ENCODE measurements around the gene ATXN7L1. TPM values are rescaled to one million over a fixed set of nuclear protein-coding genes. Genes with fewer than 3 reads are reported as not detected.

The ATXN7L1 gene
- total RNA-seq, 1 experiment from 2014 or later, result 24.3 TPM

- H3K4me2 ChIP-seq (ENCODE audit: insufficient read depth, insufficient read length, low read length), result no peak overlapping the region
- H3K79me2 ChIP-seq (ENCODE audit: insufficient read depth, low read length), result no peaks in the 10 kb centered on the region
- H2BK20ac ChIP-seq (ENCODE audit: low read depth, low read length, poor library complexity, severe bottlenecking), result no peak overlapping the region
- no peak overlapping the region for H3K4ac ChIP-seq (ENCODE audit: low read depth, low read length)
- H4K20me1 ChIP-seq (ENCODE audit: control insufficient read depth, insufficient read depth, insufficient read length), result peaks cover 2% of the 10 kb centered on the region
- H3K14ac ChIP-seq (ENCODE audit: insufficient read depth, low read length), result no peak overlapping the region
- H2AFZ ChIP-seq (ENCODE audit: low read length), result no peak overlapping the region
- no peak overlapping the region for H2AK5ac ChIP-seq (ENCODE audit: insufficient read length, low read length)
- H3K4me1 Mint-ChIP-seq, result peaks cover 29 to 30% of the 10 kb centered on the region in 2 experiments
- H3K79me1 ChIP-seq (ENCODE audit: insufficient read depth, low read depth, low read length, poor library complexity, severe bottlenecking), result no peaks in the 10 kb centered on the region
- H2BK120ac ChIP-seq (ENCODE audit: low read depth, low read length, poor library complexity, severe bottlenecking), result no peak overlapping the region
- H2BK5ac ChIP-seq (ENCODE audit: insufficient read length, low read length), result no peak overlapping the region
- no peak overlapping the region for H3K18ac ChIP-seq (ENCODE audit: insufficient read length, low read depth, low read length)
- no peak overlapping the region for H3K4me3 Mint-ChIP-seq
- H3K9me3 ChIP-seq (ENCODE audit: control insufficient read depth, low read depth, low read length), result no peaks in the 10 kb centered on the region
- H2BK15ac ChIP-seq (ENCODE audit: low read depth, low read length), result no peak overlapping the region
- no peak overlapping the region for H3T11ph ChIP-seq (ENCODE audit: low read length)
- no CpG with 5 or more reads among the region's 6 CpGs for WGBS (ENCODE audit: extremely low coverage, insufficient read length, low lambda C conversion rate)
- no peaks in the 10 kb centered on the region for H3K23me2 ChIP-seq (ENCODE audit: insufficient read length, low read depth, low read length, poor library complexity, severe bottlenecking)
- H4K91ac ChIP-seq (ENCODE audit: insufficient read length, low read depth, low read length), result no peak overlapping the region
- no peak overlapping the region for H2BK12ac ChIP-seq (ENCODE audit: insufficient read length, low read depth, low read length)
- peaks cover 0 to 5% (median 2%) of the 10 kb centered on the region in 3 experiments; a peak in 4 of 7 replicates for H3K36me3 Mint-ChIP-seq (ENCODE audit: insufficient read depth in 1 of 3, low read depth in 3 of 3)
- peak overlapping the region; percentile 8 to 53 (median 49); a peak in 4 of 7 replicates for H3K27ac Mint-ChIP-seq
- H3K27me3 Mint-ChIP-seq (ENCODE audit: low read depth), result no peaks in the 10 kb centered on the region
- no peak for TF ChIP-seq CTCF (conservative IDR thresholded peaks at IDR 0.05)
- no peak overlapping the region for H3K23ac ChIP-seq (ENCODE audit: insufficient read length, low read depth, low read length)
- H4K5ac ChIP-seq (ENCODE audit: insufficient read length, low read depth, low read length), result no peak overlapping the region
- H3K9me3 Mint-ChIP-seq, result no peaks in the 10 kb centered on the region
- no peak for DNase-seq
- no peak overlapping the region for H4K8ac ChIP-seq (replicated peaks; ENCODE audit: insufficient read length, low read depth, low read length)
- H3K56ac ChIP-seq (ENCODE audit: insufficient read length, low read depth, low read length), result no peak overlapping the region
- H3K27ac ChIP-seq (ENCODE audit: insufficient read length, low read depth, low read length), result no peak overlapping the region
- H3K4me1 ChIP-seq (ENCODE audit: insufficient read depth, low read length), result no peaks in the 10 kb centered on the region
- no peak overlapping the region for H3K9ac ChIP-seq (ENCODE audit: extremely low read depth, insufficient read length, low read length)
- no peaks in the 10 kb centered on the region for H3K27me3 ChIP-seq (ENCODE audit: insufficient read depth, low read length)
Measured at GRCh38 chr7:105760551-105761447, 115.6 kb downstream of the ATXN7L1 start.
